Skeletal muscle tissue (tissue), 4 donors: ENCODE measurements around the gene SYCP2L. TPM values are rescaled to one million over a fixed set of nuclear protein-coding genes. Genes with fewer than 3 reads are reported as not detected.
"Not testable (repeated sequence)": the region's sequence is repeated elsewhere in the genome, so short reads cannot be mapped to it uniquely, and the experiment has no call there.

ENCODE experiments used
- H3K27ac ChIP-seq: one replicate; pipeline ENCODE4 v1.7.0; 2013; ENCODE audit warnings: mild to moderate bottlenecking, low read depth, low read length, inconsistent platforms
- H3K27me3 ChIP-seq, 3 donors: one replicate each; pipeline ENCODE4 v1.7.0; 2013; ENCODE audit warnings: low read length in 3 of 3; ENCODE audit not compliant: control insufficient read depth in 3 of 3, insufficient read depth in 3 of 3
- H3K36me3 ChIP-seq, 3 donors: one replicate each; pipeline ENCODE4 v1.7.0; 2013; ENCODE audit warnings: low read length in 3 of 3; ENCODE audit not compliant: control insufficient read depth in 3 of 3, insufficient read depth in 3 of 3
- H3K4me1 ChIP-seq, 3 donors: one replicate each; pipeline ENCODE4 v1.7.0; 2013; ENCODE audit warnings: low read length in 3 of 3, mild to moderate bottlenecking in 3 of 3; ENCODE audit not compliant: control insufficient read depth in 3 of 3, insufficient read depth in 3 of 3
- H3K4me3 ChIP-seq, 3 donors: one replicate each; pipeline ENCODE4 v1.7.0; 2013; ENCODE audit warnings: low read length in 3 of 3
- H3K9ac ChIP-seq, 3 donors: one replicate each; pipeline ENCODE4 v1.7.0; 2013; ENCODE audit warnings: low read length in 3 of 3, mild to moderate bottlenecking in 3 of 3, moderate library complexity in 2 of 3, low read depth in 1 of 3
- H3K9me3 ChIP-seq, 3 donors: one replicate each; pipeline ENCODE4 v1.7.0; 2013; ENCODE audit warnings: low read length in 3 of 3; ENCODE audit not compliant: control insufficient read depth in 3 of 3
- total RNA-seq: library from RNA; depleted of rRNA; stranded (reverse); fragments of >200 nt; gene quantifications from one replicate; pipeline ENCODE4 v1.2.3, GENCODE V29; 2014
- donor health status: Osteomylitis.

Gene SYCP2L
- total RNA-seq, 1 donor from 2014 or later = 1.6 TPM

GRCh38 chr6:10991115-10991514, 104.3 kb downstream of the SYCP2L start:
- H3K9me3 ChIP-seq = no peaks in the 10 kb centered on the region
- no peaks in the 10 kb centered on the region for H3K36me3 ChIP-seq
- H3K4me1 ChIP-seq = no peaks in the 10 kb centered on the region
- no peaks in the 10 kb centered on the region for H3K27me3 ChIP-seq
- no peak overlapping the region for H3K9ac ChIP-seq
- no peak overlapping the region for H3K4me3 ChIP-seq
- no peak overlapping the region for H3K27ac ChIP-seq

- Histone ChIP-seq H3K4me1 (no peaks in the 10 kb centered on the region), H3K27ac (no peak overlapping the region), H3K36me3 (no peaks in the 10 kb centered on the region), H3K9ac (no peak overlapping the region), H3K27me3 (no peaks in the 10 kb centered on the region), H3K9me3 (no peaks in the 10 kb centered on the region), H3K4me3 (no peak overlapping the region)
Observed at GRCh38 chr6:10993896-10994295, 107.0 kb downstream of the SYCP2L start.

GRCh38 chr6:10995114-10995707, 108.4 kb downstream of the SYCP2L start:
- no peak overlapping the region for H3K4me3 ChIP-seq
- no peak overlapping the region for H3K27ac ChIP-seq
- peaks cover 0 to 4% (median 0%) of the 10 kb centered on the region in 3 donors for H3K4me1 ChIP-seq
- no peaks in the 10 kb centered on the region for H3K9me3 ChIP-seq
- H3K36me3 ChIP-seq = no peaks in the 10 kb centered on the region
- H3K27me3 ChIP-seq = no peaks in the 10 kb centered on the region
- no peak overlapping the region for H3K9ac ChIP-seq

- Histone ChIP-seq H3K4me3 (no peak overlapping the region), H3K27ac (no peak overlapping the region), H3K9me3 (no peaks in the 10 kb centered on the region), H3K4me1 (peaks cover 0 to 4% (median 0%) of the 10 kb centered on the region in 3 donors), H3K9ac (no peak overlapping the region), H3K27me3 (no peaks in the 10 kb centered on the region), H3K36me3 (no peaks in the 10 kb centered on the region)
Observed at GRCh38 chr6:10999994-11000393, 113.1 kb downstream of the SYCP2L start.

GRCh38 chr6:11002176-11002575, 115.3 kb downstream of the SYCP2L start:
- Histone ChIP-seq H3K27ac (no peak overlapping the region), H3K4me1 (peaks cover 0 to 4% (median 0%) of the 10 kb centered on the region in 3 donors), H3K9me3 (no peaks in the 10 kb centered on the region), H3K36me3 (no peaks in the 10 kb centered on the region), H3K4me3 (no peak overlapping the region), H3K27me3 (no peaks in the 10 kb centered on the region), H3K9ac (no peak overlapping the region)

DNA sequence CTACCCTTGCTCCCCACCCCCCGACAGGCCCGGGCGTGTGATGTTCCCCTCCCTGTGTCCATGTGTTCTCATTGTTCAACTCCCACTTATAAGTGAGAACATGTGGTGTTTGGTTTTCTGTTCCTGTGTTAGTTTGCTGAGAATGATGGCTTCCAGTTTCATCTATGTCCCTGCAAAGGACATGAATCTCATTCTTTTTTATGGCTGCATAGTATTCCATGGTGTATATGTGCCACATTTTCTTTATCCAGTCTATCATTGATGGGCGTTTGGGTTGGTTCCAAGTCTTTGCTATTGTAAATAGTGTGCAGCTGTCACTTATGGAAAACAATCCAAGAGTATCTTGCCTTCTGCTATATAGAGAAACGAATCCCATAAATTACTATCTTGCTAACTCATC, 116.4 kb downstream of the SYCP2L start:
- not testable (repeated sequence) for H3K4me3 ChIP-seq, H3K4me1 ChIP-seq, H3K9ac ChIP-seq, H3K36me3 ChIP-seq, H3K27ac ChIP-seq, H3K9me3 ChIP-seq, H3K27me3 ChIP-seq

DNA sequence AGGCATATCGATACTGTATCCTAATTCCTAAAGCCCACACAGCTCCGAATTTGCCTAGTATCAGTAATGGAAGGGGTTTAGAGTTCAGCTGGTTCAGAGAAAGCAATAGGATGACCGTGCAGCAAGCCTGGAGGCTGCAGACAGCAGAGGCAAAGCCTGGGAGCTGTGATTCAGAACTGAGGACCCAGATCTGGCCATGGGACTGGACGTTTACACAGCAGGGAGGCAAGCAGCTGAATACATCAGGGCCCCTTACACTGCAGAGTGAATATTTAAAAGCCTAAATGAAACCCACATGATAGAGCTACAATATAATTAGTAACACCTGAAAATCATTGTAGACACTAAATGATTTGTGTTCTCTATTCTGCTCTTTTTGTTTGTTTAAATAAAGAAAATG, 119.2 kb downstream of the SYCP2L start:
- no peaks in the 10 kb centered on the region for H3K36me3 ChIP-seq

DNA sequence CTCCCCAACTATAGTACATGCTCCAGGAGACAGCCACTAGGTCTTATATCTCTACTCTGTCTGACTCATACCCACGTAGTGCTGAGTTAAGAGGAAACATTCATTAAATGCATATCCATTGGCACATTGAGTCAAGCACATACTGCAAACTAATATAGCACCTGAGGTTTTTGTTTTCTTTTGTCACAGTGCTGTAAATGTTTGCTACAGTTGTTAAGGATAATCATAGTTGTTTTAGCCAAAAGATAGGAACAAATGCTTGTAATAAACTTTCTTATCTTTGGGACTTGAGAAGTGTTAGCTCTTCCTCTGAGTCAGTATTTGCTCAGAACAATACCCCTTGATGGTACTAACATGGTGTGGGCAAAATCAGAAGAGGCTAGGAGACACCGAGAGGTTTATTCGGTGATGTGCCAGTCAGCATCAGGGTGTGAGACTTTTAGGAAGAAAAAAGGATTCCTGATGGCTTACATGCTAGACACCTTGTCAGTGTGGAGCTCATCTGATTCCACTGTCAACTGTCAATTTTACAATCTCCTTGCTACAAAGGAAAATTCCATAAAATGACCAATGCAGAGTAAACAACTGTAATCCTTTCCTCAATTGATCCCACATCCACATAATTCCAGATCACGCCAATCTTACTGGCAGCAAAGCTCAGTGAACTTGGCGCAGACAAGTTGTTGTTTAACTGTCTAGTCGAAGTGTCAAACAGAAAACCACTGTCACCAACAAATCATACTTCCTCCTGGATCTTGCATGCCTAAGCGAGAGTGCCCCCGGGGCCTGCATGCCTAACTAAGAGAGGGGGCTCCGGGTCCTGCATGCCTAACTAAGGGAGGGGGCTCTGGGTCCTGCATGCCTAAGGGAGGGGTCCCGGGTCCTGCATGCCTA, 121.1 kb downstream of the SYCP2L start:
- H3K9me3 ChIP-seq = no peaks in the 10 kb centered on the region
- no peak overlapping the region for H3K27ac ChIP-seq
- no peaks in the 10 kb centered on the region for H3K36me3 ChIP-seq

More for the DNA sequence above, 119.2 kb downstream of the SYCP2L start:
- peaks cover 0 to 2% (median 0%) of the 10 kb centered on the region in 3 donors for H3K27me3 ChIP-seq
- no peaks in the 10 kb centered on the region for H3K9me3 ChIP-seq
- H3K4me1 ChIP-seq = peaks cover 0 to 2% (median 0%) of the 10 kb centered on the region in 3 donors
- no peak overlapping the region for H3K4me3 ChIP-seq
- H3K9ac ChIP-seq = no peak overlapping the region
- H3K27ac ChIP-seq = no peak overlapping the region

DNA sequence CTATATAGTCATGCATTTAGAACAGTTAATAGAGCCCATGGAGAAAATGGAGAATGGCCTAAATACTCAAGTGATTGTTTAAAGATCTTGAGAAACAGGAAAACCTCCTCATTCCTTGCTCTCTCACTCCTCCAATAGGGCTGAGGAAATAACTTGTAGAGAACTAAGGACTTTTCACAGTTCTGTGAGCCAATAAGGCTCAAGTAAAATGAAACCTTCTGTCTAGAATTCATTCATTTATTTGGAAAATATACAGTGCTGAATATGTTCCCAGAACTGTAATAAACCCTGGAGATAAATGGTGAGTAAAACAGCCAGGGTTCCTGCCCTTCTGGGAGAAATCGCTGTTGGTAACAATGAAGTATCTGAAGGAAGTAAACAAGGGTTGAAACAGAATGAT, 122.0 kb downstream of the SYCP2L start:
- Histone ChIP-seq H3K27ac (no peak overlapping the region), H3K36me3 (no peaks in the 10 kb centered on the region)

More for the DNA sequence above, 121.1 kb downstream of the SYCP2L start:
- H3K27me3 ChIP-seq = peaks cover 0 to 3% (median 2%) of the 10 kb centered on the region in 3 donors
- H3K9ac ChIP-seq = no peak overlapping the region
- H3K4me3 ChIP-seq = no peak overlapping the region
- peaks cover 0 to 2% (median 0%) of the 10 kb centered on the region in 3 donors for H3K4me1 ChIP-seq

DNA sequence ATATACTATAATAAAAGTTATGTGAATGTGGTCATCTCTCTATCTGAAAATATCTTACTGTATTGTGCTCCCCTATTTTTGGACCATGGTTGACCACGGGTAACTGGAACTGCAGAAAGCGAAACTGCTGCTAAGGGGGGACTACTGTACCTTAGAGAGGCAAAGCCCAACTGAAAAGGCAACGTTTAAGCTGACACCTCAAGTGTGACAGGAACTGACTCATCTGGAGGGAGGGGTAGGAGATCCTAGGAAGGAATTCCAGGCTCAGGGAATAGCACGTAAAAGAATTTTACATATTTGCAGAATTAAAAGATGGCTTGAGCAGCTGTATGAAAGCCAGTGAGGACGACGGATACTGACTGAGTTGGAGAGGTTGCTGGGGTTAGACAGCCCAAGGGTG, 122.5 kb downstream of the SYCP2L start:
- Histone ChIP-seq H3K9me3 (no peaks in the 10 kb centered on the region), H3K27me3 (peaks cover 2 to 4% (median 3%) of the 10 kb centered on the region in 3 donors), H3K36me3 (no peaks in the 10 kb centered on the region), H3K9ac (no peak overlapping the region), H3K27ac (no peak overlapping the region), H3K4me1 (peaks cover 0 to 2% (median 0%) of the 10 kb centered on the region in 3 donors), H3K4me3 (no peak overlapping the region)

More for the DNA sequence above, 122.0 kb downstream of the SYCP2L start:
- no peak overlapping the region for H3K9ac ChIP-seq
- H3K4me1 ChIP-seq = peaks cover 0 to 2% (median 0%) of the 10 kb centered on the region in 3 donors
- peaks cover 2 to 4% (median 3%) of the 10 kb centered on the region in 3 donors for H3K27me3 ChIP-seq
- H3K9me3 ChIP-seq = no peaks in the 10 kb centered on the region
- no peak overlapping the region for H3K4me3 ChIP-seq
